ENCODE results near the gene AKAP6. TPM values are rescaled to one million over a fixed set of nuclear protein-coding genes. Genes with fewer than 3 reads are reported as not detected.

Gene AKAP6
- total and polyA plus RNA-seq, 2 experiments from 2014 or later = 0.38 to 0.42 TPM

- TF ChIP-seq, protein P1, sequence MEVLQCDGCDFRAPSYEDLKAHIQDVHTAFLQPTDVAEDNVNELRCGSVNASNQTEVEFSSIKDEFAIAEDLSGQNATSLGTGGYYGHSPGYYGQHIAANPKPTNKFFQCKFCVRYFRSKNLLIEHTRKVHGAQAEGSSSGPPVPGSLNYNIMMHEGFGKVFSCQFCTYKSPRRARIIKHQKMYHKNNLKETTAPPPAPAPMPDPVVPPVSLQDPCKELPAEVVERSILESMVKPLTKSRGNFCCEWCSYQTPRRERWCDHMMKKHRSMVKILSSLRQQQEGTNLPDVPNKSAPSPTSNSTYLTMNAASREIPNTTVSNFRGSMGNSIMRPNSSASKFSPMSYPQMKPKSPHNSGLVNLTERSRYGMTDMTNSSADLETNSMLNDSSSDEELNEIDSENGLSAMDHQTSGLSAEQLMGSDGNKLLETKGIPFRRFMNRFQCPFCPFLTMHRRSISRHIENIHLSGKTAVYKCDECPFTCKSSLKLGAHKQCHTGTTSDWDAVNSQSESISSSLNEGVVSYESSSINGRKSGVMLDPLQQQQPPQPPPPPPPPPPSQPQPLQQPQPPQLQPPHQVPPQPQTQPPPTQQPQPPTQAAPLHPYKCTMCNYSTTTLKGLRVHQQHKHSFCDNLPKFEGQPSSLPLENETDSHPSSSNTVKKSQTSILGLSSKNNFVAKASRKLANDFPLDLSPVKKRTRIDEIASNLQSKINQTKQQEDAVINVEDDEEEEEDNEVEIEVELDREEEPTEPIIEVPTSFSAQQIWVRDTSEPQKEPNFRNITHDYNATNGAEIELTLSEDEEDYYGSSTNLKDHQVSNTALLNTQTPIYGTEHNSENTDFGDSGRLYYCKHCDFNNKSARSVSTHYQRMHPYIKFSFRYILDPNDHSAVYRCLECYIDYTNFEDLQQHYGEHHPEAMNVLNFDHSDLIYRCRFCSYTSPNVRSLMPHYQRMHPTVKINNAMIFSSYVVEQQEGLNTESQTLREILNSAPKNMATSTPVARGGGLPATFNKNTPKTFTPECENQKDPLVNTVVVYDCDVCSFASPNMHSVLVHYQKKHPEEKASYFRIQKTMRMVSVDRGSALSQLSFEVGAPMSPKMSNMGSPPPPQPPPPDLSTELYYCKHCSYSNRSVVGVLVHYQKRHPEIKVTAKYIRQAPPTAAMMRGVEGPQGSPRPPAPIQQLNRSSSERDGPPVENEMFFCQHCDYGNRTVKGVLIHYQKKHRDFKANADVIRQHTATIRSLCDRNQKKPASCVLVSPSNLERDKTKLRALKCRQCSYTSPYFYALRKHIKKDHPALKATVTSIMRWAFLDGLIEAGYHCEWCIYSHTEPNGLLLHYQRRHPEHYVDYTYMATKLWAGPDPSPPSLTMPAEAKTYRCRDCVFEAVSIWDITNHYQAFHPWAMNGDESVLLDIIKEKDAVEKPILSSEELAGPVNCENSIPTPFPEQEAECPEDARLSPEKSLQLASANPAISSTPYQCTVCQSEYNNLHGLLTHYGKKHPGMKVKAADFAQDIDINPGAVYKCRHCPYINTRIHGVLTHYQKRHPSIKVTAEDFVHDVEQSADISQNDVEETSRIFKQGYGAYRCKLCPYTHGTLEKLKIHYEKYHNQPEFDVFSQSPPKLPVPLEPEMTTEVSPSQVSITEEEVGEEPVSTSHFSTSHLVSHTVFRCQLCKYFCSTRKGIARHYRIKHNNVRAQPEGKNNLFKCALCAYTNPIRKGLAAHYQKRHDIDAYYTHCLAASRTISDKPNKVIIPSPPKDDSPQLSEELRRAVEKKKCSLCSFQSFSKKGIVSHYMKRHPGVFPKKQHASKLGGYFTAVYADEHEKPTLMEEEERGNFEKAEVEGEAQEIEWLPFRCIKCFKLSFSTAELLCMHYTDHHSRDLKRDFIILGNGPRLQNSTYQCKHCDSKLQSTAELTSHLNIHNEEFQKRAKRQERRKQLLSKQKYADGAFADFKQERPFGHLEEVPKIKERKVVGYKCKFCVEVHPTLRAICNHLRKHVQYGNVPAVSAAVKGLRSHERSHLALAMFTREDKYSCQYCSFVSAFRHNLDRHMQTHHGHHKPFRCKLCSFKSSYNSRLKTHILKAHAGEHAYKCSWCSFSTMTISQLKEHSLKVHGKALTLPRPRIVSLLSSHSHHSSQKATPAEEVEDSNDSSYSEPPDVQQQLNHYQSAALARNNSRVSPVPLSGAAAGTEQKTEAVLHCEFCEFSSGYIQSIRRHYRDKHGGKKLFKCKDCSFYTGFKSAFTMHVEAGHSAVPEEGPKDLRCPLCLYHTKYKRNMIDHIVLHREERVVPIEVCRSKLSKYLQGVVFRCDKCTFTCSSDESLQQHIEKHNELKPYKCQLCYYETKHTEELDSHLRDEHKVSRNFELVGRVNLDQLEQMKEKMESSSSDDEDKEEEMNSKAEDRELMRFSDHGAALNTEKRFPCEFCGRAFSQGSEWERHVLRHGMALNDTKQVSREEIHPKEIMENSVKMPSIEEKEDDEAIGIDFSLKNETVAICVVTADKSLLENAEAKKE (CRISPR knock-in tag; IDR thresholded peaks at IDR 0.05) = no peak
These were observed 245.2 kb downstream of the AKAP6 start (continued) for GRCh38 chr14:32574269-32574668.

- H3K9me2 ChIP-seq (ENCODE audit: insufficient read depth) = no peaks in the 10 kb centered on the region
- no peak for TF ChIP-seq CREB1 (CRISPR knock-in tag; IDR thresholded peaks at IDR 0.05; ENCODE audit: low read depth)
- TF ChIP-seq, protein P2, sequence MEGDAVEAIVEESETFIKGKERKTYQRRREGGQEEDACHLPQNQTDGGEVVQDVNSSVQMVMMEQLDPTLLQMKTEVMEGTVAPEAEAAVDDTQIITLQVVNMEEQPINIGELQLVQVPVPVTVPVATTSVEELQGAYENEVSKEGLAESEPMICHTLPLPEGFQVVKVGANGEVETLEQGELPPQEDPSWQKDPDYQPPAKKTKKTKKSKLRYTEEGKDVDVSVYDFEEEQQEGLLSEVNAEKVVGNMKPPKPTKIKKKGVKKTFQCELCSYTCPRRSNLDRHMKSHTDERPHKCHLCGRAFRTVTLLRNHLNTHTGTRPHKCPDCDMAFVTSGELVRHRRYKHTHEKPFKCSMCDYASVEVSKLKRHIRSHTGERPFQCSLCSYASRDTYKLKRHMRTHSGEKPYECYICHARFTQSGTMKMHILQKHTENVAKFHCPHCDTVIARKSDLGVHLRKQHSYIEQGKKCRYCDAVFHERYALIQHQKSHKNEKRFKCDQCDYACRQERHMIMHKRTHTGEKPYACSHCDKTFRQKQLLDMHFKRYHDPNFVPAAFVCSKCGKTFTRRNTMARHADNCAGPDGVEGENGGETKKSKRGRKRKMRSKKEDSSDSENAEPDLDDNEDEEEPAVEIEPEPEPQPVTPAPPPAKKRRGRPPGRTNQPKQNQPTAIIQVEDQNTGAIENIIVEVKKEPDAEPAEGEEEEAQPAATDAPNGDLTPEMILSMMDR (conservative IDR thresholded peaks at IDR 0.05; ENCODE audit: low read depth in 2 of 2) = peak; percentile 88 to 96
- TF ChIP-seq, protein P1 (CRISPR knock-in tag; IDR thresholded peaks at IDR 0.05) = no peak
- H3K27me3 Mint-ChIP-seq (ENCODE audit: insufficient read depth, low read depth, poor library complexity) = peaks cover 2% of the 10 kb centered on the region
- ATAC-seq = peak; percentile 72
- no peak overlapping the region for H3K4me3 ChIP-seq
- DNase-seq (ENCODE audit: low spot score) = peak; percentile 68
- H3K4me1 ChIP-seq (ENCODE audit: insufficient read depth) = no peaks in the 10 kb centered on the region
- no peaks in the 10 kb centered on the region for H4K20me1 ChIP-seq (replicated peaks; ENCODE audit: insufficient read depth)
- H3K4me2 ChIP-seq = no peak overlapping the region
- no peaks in the 10 kb centered on the region for H3F3A ChIP-seq (replicated peaks; ENCODE audit: low read depth)
- H3K27me3 ChIP-seq (ENCODE audit: insufficient read depth) = no peaks in the 10 kb centered on the region
- peaks cover 4% of the 10 kb centered on the region; the same call in 2 of the 3 replicates for H3K4me1 Mint-ChIP-seq
- H3K36me3 Mint-ChIP-seq (ENCODE audit: low read depth) = no peaks in the 10 kb centered on the region
- H3K4me3 Mint-ChIP-seq = no peak overlapping the region
- no peak overlapping the region for H3K27ac ChIP-seq (ENCODE audit: low read depth)
- no peaks in the 10 kb centered on the region for H3K36me3 ChIP-seq (ENCODE audit: insufficient read depth)
- H3K79me2 ChIP-seq (replicated peaks; ENCODE audit: insufficient read depth) = no peaks in the 10 kb centered on the region
- no peak overlapping the region for H3K27ac Mint-ChIP-seq
- H3K9me3 Mint-ChIP-seq = peaks cover 3% of the 10 kb centered on the region; the same call in 2 of the 3 replicates
- H2AFZ ChIP-seq = no peak overlapping the region
These were observed 247.1 kb downstream of the AKAP6 start for GRCh38 chr14:32576088-32576795.

All from GM23338 (cell line).